ENCODE measurements around the gene SLC6A2. TPM values are rescaled to one million over a fixed set of nuclear protein-coding genes. Genes with fewer than 3 reads are reported as not detected.

The SLC6A2 gene
- total RNA-seq, 1 donor from 2014 or later: not detected

DNA sequence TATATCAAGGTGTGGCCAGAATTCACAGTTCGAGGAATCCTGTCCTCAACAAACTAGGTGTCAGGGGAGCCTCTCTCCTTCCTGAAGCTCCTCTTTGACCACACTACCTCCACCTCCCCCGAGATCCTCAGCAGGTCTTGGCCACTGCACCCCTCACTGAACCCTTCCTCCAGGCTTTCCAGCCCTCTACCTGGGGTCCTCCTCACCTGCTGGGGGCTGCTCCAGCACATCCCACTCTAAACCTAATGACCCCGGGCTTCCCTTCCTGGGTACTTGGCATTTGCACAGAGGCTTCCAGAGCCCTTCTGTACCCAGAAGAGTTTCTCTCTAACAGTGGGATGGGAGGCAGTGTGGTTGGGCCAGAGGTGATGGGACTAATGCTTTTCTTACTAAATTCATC, 9.7 kb downstream of the SLC6A2 start:
- H3K36me3 Mint-ChIP-seq (ENCODE audit: low read depth): no peaks in the 10 kb centered on the region
- intact Hi-C loops (cut with micrococcal nuclease): no loop called here
- no peak for DNase-seq
- CTCF ChIA-PET: no interaction called here
- H3K4me1 Mint-ChIP-seq: no peaks in the 10 kb centered on the region
- H3K27ac Mint-ChIP-seq: no peak overlapping the region
- no peak for ATAC-seq (ENCODE audit: low read depth)
- H3K27me3 Mint-ChIP-seq: peaks cover 2% of the 10 kb centered on the region
- POLR2A ChIA-PET: no interaction called here
- H3K9me3 Mint-ChIP-seq: peaks cover 8% of the 10 kb centered on the region
- H3K4me3 Mint-ChIP-seq: no peak overlapping the region
- TF ChIP-seq, protein P1, sequence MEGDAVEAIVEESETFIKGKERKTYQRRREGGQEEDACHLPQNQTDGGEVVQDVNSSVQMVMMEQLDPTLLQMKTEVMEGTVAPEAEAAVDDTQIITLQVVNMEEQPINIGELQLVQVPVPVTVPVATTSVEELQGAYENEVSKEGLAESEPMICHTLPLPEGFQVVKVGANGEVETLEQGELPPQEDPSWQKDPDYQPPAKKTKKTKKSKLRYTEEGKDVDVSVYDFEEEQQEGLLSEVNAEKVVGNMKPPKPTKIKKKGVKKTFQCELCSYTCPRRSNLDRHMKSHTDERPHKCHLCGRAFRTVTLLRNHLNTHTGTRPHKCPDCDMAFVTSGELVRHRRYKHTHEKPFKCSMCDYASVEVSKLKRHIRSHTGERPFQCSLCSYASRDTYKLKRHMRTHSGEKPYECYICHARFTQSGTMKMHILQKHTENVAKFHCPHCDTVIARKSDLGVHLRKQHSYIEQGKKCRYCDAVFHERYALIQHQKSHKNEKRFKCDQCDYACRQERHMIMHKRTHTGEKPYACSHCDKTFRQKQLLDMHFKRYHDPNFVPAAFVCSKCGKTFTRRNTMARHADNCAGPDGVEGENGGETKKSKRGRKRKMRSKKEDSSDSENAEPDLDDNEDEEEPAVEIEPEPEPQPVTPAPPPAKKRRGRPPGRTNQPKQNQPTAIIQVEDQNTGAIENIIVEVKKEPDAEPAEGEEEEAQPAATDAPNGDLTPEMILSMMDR (IDR thresholded peaks at IDR 0.05): no peak

DNA sequence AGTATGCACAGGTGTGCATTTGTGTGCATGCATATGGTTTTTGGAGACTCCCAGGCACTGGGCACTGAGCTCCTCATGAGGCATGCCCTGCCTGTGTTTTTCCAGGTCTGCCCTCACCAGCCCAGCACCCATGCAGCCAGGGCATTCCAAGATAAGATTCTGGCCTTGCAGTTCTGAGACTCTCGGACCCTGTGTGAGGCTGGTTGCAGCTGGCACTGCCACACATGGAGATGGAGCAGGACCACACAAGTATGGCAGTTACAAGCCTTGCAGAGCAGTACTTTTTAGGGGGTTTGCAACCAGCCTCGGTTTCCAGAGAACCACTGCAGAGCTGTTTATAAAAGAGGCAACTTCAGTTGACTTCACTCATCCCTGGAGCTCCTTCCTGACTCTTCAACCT, 10.2 kb downstream of the SLC6A2 start:
- peaks cover 8% of the 10 kb centered on the region for H3K9me3 Mint-ChIP-seq
- no peak overlapping the region for H3K4me3 Mint-ChIP-seq
- peaks cover 2% of the 10 kb centered on the region for H3K27me3 Mint-ChIP-seq
- CTCF ChIA-PET: no interaction called here
- DNase-seq (no peak), ATAC-seq (ENCODE audit: low read depth) (no peak)
- no peak overlapping the region for H3K27ac Mint-ChIP-seq
- POLR2A ChIA-PET: no interaction called here
- H3K4me1 Mint-ChIP-seq: no peaks in the 10 kb centered on the region
- TF ChIP-seq, protein P1 (IDR thresholded peaks at IDR 0.05): no peak
- no peaks in the 10 kb centered on the region for H3K36me3 Mint-ChIP-seq (ENCODE audit: low read depth)
- intact Hi-C loops (cut with micrococcal nuclease): no loop called here

DNA sequence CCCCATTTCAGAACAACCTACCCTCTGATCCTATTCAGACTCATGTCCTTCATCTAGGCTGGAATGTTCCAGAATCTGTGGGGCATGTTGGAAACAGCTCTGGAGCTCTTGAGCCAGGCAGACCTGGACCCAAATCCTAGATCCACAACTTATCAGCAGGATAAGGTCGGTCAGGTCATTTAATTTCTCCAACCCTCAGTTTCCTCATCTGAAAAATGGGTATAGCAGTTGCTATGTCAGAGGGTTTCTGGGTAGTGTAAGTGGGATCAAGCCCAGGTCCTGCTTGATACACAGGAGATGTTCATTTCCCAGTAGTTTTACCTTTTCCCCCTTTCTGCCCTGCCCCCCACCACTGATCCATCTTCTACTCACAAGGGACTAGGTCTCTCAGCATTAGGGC, 12.0 kb downstream of the SLC6A2 start:
- intact Hi-C loops (cut with micrococcal nuclease): no loop called here
- peaks cover 8% of the 10 kb centered on the region for H3K9me3 Mint-ChIP-seq
- H3K27ac Mint-ChIP-seq: no peak overlapping the region
- DNase-seq: no peak
- H3K4me3 Mint-ChIP-seq: no peak overlapping the region
- H3K4me1 Mint-ChIP-seq: no peaks in the 10 kb centered on the region
- POLR2A ChIA-PET: no interaction called here
- H3K36me3 Mint-ChIP-seq (ENCODE audit: low read depth): no peaks in the 10 kb centered on the region
- H3K27me3 Mint-ChIP-seq: peaks cover 2% of the 10 kb centered on the region
- TF ChIP-seq, protein P1 (IDR thresholded peaks at IDR 0.05): no peak
- CTCF ChIA-PET: no interaction called here
- no peak for ATAC-seq (ENCODE audit: low read depth)

DNA sequence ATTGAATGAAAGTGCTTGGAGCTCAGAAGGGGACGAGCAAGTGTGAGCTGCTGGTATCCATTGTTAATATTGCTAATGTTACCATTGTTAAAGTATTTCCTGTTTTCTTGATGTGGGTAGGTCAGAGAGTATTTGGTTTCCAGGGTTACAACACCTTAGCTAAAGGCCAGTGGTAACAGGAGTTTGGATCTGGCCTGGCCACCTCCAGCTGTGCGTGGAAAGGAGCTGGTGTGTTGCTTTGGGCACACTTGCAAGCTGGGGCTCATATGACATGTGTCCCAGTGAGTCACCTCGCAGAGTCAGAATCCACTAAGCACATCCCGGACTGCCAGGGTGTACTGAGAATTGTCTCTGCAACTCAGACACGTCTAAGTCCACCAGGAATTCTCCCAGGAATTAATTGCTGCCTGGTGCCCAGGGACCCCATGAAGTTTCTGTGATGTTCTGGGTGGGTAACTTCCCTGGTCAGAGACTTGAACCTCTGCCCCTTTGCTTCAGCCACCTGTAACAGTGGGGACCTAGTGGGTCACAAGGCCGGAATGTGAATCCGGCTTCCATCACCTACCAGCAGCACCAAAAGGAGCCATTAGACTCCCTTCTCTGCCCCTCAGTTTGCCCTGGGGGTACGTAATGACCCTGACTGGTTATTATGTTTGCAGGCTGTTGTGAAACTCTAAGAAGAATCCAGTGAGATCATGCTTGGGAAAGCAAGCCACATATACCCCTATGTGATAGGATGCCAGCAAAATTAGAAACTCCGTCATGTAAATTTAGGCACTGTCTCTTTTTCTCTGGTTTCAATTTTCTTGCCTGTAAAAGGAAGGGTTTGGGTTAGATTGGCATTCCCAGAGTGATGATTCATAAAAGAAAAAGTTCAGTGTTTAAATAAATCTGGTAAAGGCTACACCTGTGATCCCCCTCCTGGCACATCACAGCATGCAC, 12.8 kb downstream of the SLC6A2 start:
- CTCF ChIA-PET: no interaction called here
- TF ChIP-seq, protein P1 (IDR thresholded peaks at IDR 0.05): no peak
- ATAC-seq (ENCODE audit: low read depth) (no peak), DNase-seq (no peak)
- intact Hi-C loops (cut with micrococcal nuclease): no loop called here
- no peak overlapping the region for H3K27ac Mint-ChIP-seq
- POLR2A ChIA-PET: no interaction called here
- H3K9me3 Mint-ChIP-seq: peaks cover 2% of the 10 kb centered on the region
- H3K27me3 Mint-ChIP-seq: peaks cover 2% of the 10 kb centered on the region
- no peaks in the 10 kb centered on the region for H3K4me1 Mint-ChIP-seq
- H3K36me3 Mint-ChIP-seq (ENCODE audit: low read depth): no peaks in the 10 kb centered on the region
- no peak overlapping the region for H3K4me3 Mint-ChIP-seq

DNA sequence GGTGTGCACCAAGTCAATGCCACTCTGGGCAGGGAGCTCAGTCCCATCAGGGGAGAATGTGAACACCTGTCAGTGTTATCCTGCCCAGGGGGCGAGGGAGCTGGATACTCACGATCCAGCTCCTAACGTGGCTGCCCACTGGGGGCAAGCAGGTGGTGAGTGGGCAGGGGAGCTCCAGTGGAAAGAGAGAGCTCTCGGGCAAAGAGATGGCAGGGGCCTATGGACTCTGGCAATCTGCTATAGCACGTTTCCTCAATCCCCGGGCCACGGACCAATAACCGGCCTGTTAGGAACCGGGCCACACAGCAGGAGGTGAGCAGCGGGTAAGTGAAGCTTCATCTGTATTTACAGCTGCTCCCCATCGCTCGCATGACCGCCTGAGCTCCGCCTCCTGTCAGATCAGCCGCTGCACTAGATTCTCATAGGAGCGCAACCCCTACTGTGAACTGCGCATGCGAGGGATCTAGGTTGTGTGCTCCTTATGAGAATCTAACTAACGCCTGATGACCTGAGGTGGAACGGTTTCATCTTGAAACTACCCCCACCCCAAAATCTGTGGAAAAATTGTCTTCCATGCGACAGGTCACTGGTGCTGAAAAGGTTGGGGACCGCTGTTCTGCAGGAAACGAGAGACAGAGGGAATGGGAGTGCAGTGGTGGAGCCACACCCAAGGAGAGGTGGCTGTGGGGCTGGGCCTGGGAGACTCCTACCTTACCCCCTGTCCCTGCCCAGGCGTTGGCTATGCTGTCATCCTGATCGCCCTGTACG, 15.6 kb downstream of the SLC6A2 start:
- Mint-ChIP-seq H3K27ac (no peak overlapping the region), H3K27me3 (no peaks in the 10 kb centered on the region), H3K4me1 (no peaks in the 10 kb centered on the region), H3K4me3 (no peak overlapping the region), H3K36me3 (ENCODE audit: low read depth) (no peaks in the 10 kb centered on the region), H3K9me3 (no peaks in the 10 kb centered on the region)
- DNase-seq: no peak
- ATAC-seq (ENCODE audit: low read depth): no peak
- intact Hi-C loops (cut with micrococcal nuclease): no loop called here
- ChIA-PET CTCF (no interaction called here), POLR2A (no interaction called here)
- TF ChIP-seq, protein P1 (IDR thresholded peaks at IDR 0.05): no peak

All from activated B cell treated with CpG ODN at 0.5 μM for 24 hours (primary cell).